OCI-LY1 (cell line): ENCODE results near the gene ADD1.

Experiments used
- H2AFZ ChIP-seq: fragments of 200-600 bp; sonication (generic), shearing (Covaris generic); 2 replicates; pipeline ENCODE4 v1.6.0; 2014; ENCODE audit warnings: antibody characterized with exemption, mild to moderate bottlenecking, low read length
- H3F3A ChIP-seq: fragments of 200-600 bp; sonication (generic), shearing (Covaris generic); 2 replicates; pipeline ENCODE4 v1.6.0; 2014; ENCODE audit warnings: mild to moderate bottlenecking, antibody characterized with exemption, low read length, moderate library complexity; ENCODE audit not compliant: insufficient read depth
- H3K27ac ChIP-seq: fragments of 200-600 bp; sonication (generic); 2 replicates; pipeline ENCODE4 v1.5.1; 2014; ENCODE audit warnings: low read length, mixed run types, mild to moderate bottlenecking, low read depth; ENCODE audit not compliant: poor library complexity, severe bottlenecking
- H3K27me3 ChIP-seq: fragments of 200-600 bp; sonication (generic); 2 replicates; pipeline ENCODE4 v1.6.0; 2014; ENCODE audit warnings: antibody characterized with exemption, mild to moderate bottlenecking, low read length, moderate library complexity; ENCODE audit not compliant: insufficient read depth
- H3K36me3 ChIP-seq: fragments of 200-600 bp; sonication (generic); 2 replicates; pipeline ENCODE4 v1.6.1; 2014; ENCODE audit warnings: mild to moderate bottlenecking, antibody characterized with exemption, low read length, moderate library complexity, mixed read lengths; ENCODE audit not compliant: insufficient read depth
- H3K4me1 ChIP-seq: fragments of 200-600 bp; sonication (generic); 2 replicates; pipeline ENCODE4 v1.5.1; 2014; ENCODE audit warnings: mild to moderate bottlenecking, low read length, moderate library complexity; ENCODE audit not compliant: insufficient read depth, severe bottlenecking
- H3K4me2 ChIP-seq: fragments of 200-600 bp; sonication (generic), shearing (Covaris generic); 2 replicates; pipeline ENCODE4 v1.6.1; 2014; ENCODE audit warnings: low read length
- H3K4me3 ChIP-seq: fragments of 200-600 bp; sonication (generic); 2 replicates; pipeline ENCODE4 v1.5.1; 2014; ENCODE audit warnings: low read length, low read depth, mild to moderate bottlenecking, mixed read lengths; ENCODE audit not compliant: poor library complexity, severe bottlenecking
- H3K79me2 ChIP-seq: fragments of 200-600 bp; shearing (Covaris generic); 2 replicates; pipeline ENCODE4 v1.6.1; 2016; ENCODE audit warnings: mixed run types, low read length, mixed read lengths; ENCODE audit not compliant: insufficient read depth
- H3K9ac ChIP-seq: fragments of 200-600 bp; sonication (generic), shearing (Covaris generic); 2 replicates; pipeline ENCODE4 v1.6.1; 2014; ENCODE audit warnings: mild to moderate bottlenecking, low read length, mixed read lengths
- H3K9me2 ChIP-seq: fragments of 200-600 bp; sonication (generic), shearing (Covaris generic); 2 replicates; pipeline ENCODE4 v1.6.1; 2014; ENCODE audit warnings: low read depth, mild to moderate bottlenecking, low read length, mixed read lengths
- H3K9me3 ChIP-seq: fragments of 200-600 bp; shearing (Covaris generic); 2 replicates; pipeline ENCODE4 v1.6.1; 2014; ENCODE audit warnings: low read length, mixed read lengths
- H4K20me1 ChIP-seq: fragments of 200-600 bp; sonication (generic), shearing (Covaris generic); 2 replicates; pipeline ENCODE4 v1.6.0; 2016; ENCODE audit warnings: mild to moderate bottlenecking, low read length; ENCODE audit not compliant: insufficient read depth
- EZH2 ChIP-seq: fragments of 200-600 bp; sonication (generic), shearing (Covaris generic); IDR thresholded peaks from 2 replicates; pipeline ENCODE4 v1.8.0; 2017; ENCODE audit warnings: borderline replicate concordance, mixed run types, mild to moderate bottlenecking, antibody characterized with exemption, low read length, moderate library complexity, mixed read lengths
- TF ChIP-seq, protein P1 (sequence below): fragments of 200-600 bp; sonication (generic), shearing (Covaris generic); IDR thresholded peaks from 2 replicates; pipeline ENCODE4 v1.5.1; 2017; ENCODE audit warnings: mild to moderate bottlenecking, antibody characterized with exemption, low read length, moderate library complexity, mixed read lengths

Gene ADD1

DNA sequence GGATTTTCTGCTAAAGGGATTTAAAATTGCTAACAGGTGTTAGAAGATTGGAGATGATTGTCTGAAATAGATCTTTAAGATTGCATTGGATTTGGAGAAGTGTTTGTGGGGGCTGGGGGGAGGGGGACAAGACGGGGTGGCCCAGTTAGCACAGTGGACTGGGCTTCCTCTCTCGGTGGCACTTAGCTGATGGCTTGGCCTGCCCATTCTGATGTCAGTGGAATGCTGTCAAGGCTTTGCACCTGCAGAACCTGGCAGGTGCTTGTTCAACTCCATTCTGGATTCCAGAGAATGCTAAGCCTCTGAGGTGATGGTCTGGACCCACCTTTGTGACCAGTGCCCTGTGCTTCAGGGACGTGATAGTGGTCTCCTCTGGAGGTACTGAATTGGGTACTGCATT lies 43.7 kb downstream of the ADD1 start:
- Histone ChIP-seq H3K79me2 (no peaks in the 10 kb centered on the region), H3F3A (no peaks in the 10 kb centered on the region), H3K27ac (no peak overlapping the region), H3K4me3 (no peak overlapping the region), H3K9ac (no peak overlapping the region), H3K27me3 (no peaks in the 10 kb centered on the region), H2AFZ (no peak overlapping the region), H3K9me2 (no peaks in the 10 kb centered on the region), H3K9me3 (no peaks in the 10 kb centered on the region), H4K20me1 (no peaks in the 10 kb centered on the region), H3K4me2 (no peak overlapping the region), H3K4me1 (no peaks in the 10 kb centered on the region), H3K36me3 (no peaks in the 10 kb centered on the region)
- TF ChIP-seq, protein P1, sequence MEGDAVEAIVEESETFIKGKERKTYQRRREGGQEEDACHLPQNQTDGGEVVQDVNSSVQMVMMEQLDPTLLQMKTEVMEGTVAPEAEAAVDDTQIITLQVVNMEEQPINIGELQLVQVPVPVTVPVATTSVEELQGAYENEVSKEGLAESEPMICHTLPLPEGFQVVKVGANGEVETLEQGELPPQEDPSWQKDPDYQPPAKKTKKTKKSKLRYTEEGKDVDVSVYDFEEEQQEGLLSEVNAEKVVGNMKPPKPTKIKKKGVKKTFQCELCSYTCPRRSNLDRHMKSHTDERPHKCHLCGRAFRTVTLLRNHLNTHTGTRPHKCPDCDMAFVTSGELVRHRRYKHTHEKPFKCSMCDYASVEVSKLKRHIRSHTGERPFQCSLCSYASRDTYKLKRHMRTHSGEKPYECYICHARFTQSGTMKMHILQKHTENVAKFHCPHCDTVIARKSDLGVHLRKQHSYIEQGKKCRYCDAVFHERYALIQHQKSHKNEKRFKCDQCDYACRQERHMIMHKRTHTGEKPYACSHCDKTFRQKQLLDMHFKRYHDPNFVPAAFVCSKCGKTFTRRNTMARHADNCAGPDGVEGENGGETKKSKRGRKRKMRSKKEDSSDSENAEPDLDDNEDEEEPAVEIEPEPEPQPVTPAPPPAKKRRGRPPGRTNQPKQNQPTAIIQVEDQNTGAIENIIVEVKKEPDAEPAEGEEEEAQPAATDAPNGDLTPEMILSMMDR = no peak
- TF ChIP-seq EZH2 = no peak

DNA sequence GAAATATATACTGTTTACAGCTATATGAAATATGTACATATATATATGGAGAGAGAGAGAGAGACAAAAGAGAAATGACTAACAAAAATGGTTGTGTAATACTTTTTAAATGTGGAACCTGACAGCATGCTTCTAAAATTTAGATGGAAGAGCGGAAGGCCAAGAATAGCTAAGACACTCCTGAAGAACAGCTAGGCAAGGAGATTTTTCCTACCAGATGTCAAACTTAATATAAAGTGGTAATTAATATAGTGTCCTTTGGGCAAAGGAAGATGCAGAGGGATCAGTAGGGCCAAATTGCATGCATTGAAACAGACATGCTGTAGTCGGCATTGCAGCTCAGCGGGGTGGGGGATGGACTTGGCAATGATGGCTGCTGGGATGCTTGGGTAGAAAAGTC lies 45.2 kb downstream of the ADD1 start:
- Histone ChIP-seq H3K36me3 (no peaks in the 10 kb centered on the region), H3K4me3 (no peak overlapping the region), H3K9ac (no peak overlapping the region), H3K4me1 (no peaks in the 10 kb centered on the region), H3K79me2 (no peaks in the 10 kb centered on the region), H3K9me2 (no peaks in the 10 kb centered on the region), H3K27ac (no peak overlapping the region), H4K20me1 (no peaks in the 10 kb centered on the region), H3K27me3 (no peaks in the 10 kb centered on the region), H3K4me2 (no peak overlapping the region), H3K9me3 (no peaks in the 10 kb centered on the region), H2AFZ (no peak overlapping the region), H3F3A (no peaks in the 10 kb centered on the region)
- TF ChIP-seq EZH2 = no peak
- TF ChIP-seq, protein P1 = no peak

DNA sequence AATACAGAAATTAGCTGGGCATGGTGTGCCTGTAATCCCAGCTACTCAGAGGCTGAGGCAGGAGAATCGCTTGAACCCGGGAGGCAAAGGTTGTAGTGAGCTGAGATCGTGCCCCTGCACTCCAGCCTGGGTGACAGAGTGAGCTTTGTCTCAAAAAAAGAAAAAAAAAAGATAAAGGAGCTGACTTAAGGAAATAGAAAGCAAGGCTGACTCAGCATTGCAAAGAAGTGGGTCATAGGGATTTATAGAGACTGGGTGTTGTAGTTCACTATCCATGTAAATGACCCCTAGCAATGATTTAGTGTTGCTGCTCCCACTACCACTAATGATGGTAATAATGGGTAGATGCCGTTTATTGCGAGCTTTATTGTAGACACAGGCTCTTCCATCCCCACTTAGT lies 47.6 kb downstream of the ADD1 start:
- no peak overlapping the region for H3K4me2 ChIP-seq
- H3K27ac ChIP-seq = no peak overlapping the region

More for the DNA sequence above, 47.6 kb downstream of the ADD1 start:
- Histone ChIP-seq H2AFZ (no peak overlapping the region), H3K36me3 (no peaks in the 10 kb centered on the region), H3K9me2 (no peaks in the 10 kb centered on the region), H3K4me3 (no peak overlapping the region), H3K9me3 (no peaks in the 10 kb centered on the region), H3K27me3 (no peaks in the 10 kb centered on the region), H3K4me1 (no peaks in the 10 kb centered on the region), H3K9ac (no peak overlapping the region), H3K79me2 (no peaks in the 10 kb centered on the region), H3F3A (no peaks in the 10 kb centered on the region), H4K20me1 (no peaks in the 10 kb centered on the region)
- no peak for TF ChIP-seq EZH2
- TF ChIP-seq, protein P1 = no peak
